Stimulated activated naive CD8-positive, alpha-beta T cell treated with anti-CD3 and anti-CD28 coated beads, Interleukin-15, Interleukin-2, amounts not matched to agents 100 U/mL and 50 U/mL, for 24 hours (primary cell): ENCODE data around the gene PDLIM5.
"Not testable (repeated sequence)": the region's sequence is repeated elsewhere in the genome, so short reads cannot be mapped to it uniquely, and the experiment has no call there.

ENCODE experiments used
- ATAC-seq: fragments of 150-1000 bp; cut with Tn5 transposase; one replicate; pipeline ENCODE4 v1.10.0; 2021
- DNase-seq: peaks from one replicate; pipeline ENCODE4 v3.0.0; 2021

The PDLIM5 gene

DNA sequence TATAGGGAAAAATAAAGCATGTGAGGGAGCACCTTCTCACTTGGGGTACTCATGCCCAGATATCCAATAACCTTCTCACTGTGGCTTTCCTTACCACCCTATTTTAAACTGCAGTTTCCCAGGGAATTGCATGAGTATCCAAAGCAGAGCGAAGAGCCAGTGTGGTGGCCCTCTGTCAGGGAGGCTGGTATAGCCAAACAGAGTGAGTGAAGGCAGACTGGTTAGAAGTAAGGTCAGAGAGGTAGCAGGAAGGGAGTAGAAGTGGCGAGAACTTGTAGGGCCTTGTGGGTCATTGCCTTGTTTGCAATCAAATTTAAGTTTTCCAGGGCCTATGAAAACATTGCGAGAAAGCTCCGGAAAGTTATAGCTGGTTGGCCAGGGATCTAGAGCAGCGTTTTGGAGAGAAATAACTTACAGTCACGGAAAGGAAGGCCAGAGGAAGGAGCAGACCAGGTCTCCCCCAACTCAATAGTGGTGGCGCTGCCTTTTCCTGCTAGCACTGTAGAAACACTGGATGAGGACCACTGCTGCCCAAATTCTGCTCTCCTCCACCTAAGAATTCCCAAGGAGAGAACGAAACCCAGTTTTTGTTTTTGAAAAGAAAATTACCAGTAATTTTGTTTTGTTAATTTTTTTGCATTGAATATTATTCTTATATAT is 77.2 kb downstream of the PDLIM5 start:
- no peak for DNase-seq
- no peak for ATAC-seq

- no peak for ATAC-seq
- DNase-seq, result no peak
These were observed 78.3 kb downstream of the PDLIM5 start for GRCh38 chr4:94530073-94530472.

DNA sequence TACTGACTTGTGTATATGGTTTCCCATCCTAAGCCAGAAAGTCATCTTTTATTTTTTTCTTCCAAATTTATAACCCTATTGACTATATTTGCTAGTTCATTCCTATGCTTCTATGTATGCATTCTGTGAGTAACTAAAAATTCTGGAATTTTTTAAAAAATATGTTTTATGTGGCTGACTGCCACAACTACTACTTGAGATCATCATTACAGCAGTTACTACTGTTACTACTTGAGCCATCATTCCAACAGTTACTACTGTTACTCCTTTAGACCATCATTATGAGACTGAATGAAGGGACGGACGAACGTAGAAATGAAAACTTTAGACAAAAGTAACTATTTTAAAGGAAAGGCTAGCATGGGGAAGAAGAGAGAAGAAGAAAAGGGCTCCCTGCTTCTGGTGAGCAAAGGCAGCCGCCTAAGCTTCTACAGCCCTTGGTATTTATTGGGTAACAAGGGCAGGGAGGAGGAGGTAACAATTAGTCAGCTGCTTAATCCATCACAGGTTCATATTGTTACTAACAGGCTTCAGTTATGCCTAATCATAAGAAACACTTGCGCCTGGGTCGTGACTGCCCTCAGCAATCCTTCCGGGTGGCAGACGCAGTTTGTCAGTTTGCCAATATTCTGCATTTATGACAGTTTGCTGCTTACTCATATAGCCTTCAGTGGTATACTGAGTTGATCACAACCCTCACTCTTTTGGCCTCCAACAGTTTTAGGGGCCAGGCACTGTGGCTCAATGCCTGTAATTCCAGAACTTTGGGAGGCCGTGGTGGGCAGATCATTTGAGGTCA is 80.4 kb downstream of the PDLIM5 start:
- DNase-seq (no peak), ATAC-seq (no peak)

- no peak for DNase-seq
- no peak for ATAC-seq
These were observed 81.9 kb downstream of the PDLIM5 start for GRCh38 chr4:94533405-94534223.

DNA sequence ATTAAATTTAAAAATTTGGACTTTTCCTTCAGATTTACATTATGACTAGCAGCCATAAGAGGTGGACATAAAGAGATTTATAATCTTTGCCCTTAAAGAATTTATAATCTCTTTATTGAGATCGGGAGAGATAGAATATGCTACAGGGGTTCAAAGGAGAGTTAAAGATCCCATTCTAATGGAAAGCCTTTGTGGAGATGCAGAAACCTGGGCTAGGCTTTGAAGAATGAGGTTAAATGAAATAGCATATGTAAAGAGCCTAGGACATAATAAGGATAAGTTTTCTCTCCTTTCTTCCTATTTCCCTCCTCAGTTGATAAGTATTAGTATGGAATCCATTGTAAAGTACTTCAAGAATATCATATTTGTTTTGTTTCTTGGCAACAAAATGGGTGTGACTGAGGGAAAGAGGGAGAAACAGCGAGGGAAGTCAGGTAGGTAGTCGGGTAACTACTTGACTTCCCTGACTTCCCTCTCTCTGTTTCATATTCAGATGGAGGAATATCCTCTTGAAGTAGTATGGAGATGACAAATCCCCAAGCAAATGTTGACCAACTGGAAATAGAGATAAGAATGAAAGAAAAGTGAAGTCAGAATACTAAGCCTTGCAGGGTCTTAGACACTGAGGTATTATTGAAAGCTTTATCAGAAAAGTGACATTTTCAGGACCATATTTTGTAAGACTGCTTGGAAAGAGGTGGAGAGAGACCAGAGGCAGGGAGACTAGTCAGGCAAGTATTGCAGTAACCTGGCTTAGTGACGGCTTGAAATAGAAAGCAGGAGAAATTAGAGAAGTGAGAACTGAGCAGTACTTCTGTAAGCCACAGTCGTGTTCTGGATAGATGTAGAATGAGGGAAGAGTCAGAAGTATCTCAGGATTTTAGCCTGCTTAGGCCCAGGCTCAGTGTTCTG is 82.9 kb downstream of the PDLIM5 start:
- DNase-seq (no peak), ATAC-seq (peak; percentile 36)

DNA sequence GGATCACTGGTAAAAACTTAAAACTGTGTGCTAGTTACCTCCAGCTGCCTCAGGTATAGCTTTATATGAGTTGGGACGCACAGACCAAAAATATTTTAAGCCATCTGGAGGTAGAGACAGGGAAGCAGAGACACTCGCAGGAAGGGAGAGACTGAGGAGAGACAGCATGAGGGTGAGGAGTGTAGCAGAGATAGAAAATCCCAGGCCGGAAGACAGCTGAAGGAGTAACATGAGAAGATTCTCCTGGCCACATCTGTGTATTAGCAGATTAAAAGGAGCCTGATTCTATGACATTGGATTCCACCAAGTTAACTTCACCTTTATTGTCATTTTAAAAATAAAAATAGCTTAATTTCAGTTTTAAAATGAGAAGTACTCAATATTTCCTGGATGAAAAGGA is 84.3 kb downstream of the PDLIM5 start:
- ATAC-seq, result no peak
- DNase-seq, result no peak

GRCh38 chr4:94536649-94537469 is 85.1 kb downstream of the PDLIM5 start:
- DNase-seq (no peak), ATAC-seq (no peak)

GRCh38 chr4:94537921-94538628 is 86.3 kb downstream of the PDLIM5 start:
- ATAC-seq (no peak), DNase-seq (no peak)

DNA sequence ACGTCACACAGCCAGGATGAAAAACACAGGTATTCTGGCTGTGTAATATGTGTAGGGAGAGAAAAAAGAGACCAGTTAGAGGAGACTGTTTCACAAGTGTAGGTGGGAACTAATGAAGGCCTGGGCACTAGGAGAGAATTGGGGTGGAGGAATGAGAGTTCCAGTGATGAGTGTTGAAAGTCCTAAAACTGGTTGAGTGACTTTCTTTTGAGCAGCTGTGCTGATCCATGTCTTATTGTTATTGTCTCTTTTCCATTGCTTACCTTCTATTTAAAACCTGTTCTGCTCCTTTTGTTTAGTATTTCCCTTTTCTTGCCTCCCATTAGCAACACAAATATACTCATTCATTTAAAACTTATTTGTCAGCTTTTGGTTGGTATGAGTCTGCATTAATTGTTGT is 88.7 kb downstream of the PDLIM5 start:
- DNase-seq, result no peak
- no peak for ATAC-seq

DNA sequence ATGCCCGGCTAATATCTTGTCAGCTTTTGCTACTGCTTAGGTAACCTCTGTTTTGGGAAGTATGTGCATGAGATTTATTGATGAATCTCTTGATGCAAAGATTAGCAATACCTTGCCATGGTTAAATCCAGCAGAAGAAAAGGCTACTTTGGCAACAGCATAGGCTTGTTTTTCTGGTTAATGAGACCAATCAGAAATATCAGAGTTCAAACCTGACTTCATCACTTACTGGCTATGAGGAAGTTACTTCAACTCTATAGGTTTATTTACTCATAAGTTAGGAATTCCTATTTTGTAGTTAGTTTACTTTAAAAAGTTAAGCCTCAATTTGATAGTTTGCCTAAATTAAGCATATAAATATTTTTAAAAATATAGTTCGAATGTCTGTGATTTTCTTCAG is 93.1 kb downstream of the PDLIM5 start:
- ATAC-seq (no peak), DNase-seq (no peak)

DNA sequence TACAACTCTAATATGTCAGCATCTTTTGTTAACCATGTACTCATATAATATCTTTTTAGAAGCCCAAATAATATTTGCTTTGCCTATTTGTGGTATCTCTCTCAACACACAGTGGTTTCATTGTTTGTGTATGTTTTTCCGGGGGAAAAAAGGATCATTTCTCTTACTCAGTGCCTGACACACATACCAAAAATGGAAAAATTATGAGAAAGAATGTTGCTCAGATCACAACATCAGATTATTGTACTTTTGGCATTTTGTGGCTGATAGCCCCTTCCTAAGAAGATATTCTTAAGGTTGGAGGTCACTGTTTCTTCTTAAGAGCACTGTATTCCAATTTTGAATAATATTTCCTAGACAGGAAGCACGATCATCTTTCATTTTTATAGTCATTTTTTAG is 93.6 kb downstream of the PDLIM5 start:
- no peak for ATAC-seq
- DNase-seq, result no peak

- ATAC-seq (no peak), DNase-seq (no peak)
These were observed 95.2 kb downstream of the PDLIM5 start for GRCh38 chr4:94546949-94547348.

GRCh38 chr4:94548571-94548970 is 96.8 kb downstream of the PDLIM5 start:
- ATAC-seq, result no peak
- no peak for DNase-seq

GRCh38 chr4:94550352-94550751 is 98.6 kb downstream of the PDLIM5 start:
- no peak for ATAC-seq
- no peak for DNase-seq

- DNase-seq, result no peak
- ATAC-seq, result no peak
These were observed 99.1 kb downstream of the PDLIM5 start for GRCh38 chr4:94550851-94551250.

DNA sequence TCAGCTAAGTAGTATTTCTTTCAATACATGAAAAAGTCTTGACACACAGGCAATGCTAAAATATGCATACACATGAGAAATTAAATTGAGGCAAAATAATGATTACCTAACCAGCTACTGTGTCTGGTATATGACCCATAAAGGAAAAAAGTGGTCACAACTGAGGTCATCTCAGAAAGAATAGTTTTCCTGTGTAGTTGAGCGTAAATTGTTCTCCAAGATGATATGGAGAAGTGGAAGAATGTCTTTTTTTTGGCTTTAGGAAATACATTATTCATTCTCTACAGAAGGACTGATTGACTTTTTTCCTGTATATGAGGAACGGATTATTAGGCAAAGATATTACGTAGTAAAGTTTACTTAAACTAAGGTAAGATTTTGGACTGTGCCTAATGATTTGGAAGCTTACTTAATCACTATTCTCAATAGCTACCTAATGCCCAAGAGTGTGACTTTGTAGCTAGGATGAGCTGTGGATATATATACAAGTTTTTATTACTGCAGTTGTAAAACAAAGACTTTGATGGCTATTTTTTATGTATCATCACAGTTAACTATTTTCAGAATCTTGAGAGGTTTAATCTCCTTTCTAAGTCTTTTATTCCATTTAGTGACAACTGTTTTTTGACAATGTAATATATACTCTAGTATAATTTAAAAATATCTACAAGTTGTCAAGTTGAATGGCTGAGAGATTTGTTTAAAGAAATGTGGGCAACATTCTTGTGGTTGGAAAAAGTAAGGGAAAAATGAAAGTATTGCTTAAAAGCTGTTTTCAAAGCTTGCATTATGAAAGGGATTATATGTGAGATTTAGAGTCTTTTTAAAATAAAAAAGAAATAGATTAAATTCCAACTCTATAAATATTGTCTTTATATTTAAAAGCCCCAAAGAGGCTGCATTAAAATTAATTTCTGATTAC is 100.2 kb downstream of the PDLIM5 start:
- ATAC-seq, result no peak
- DNase-seq, result no peak

DNA sequence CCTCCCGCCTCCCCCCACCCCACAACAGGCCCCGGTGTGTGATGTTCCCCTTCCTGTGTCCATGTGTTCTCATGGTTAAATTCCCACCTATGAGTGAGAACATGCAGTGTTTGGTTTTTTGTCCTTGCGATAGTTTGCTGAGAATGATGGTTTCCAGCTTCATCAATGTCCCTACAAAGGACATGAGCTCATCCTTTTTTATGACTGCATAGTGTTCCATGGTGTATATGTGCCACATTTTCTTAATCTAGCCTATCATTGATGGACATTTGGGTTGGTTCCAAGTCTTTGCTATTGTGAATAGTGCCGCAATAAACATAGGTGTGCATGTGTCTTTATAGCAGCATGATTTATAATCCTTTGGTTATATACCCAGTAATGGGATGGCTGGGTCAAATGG is 104.3 kb downstream of the PDLIM5 start:
- DNase-seq, ATAC-seq: not testable (repeated sequence)

DNA sequence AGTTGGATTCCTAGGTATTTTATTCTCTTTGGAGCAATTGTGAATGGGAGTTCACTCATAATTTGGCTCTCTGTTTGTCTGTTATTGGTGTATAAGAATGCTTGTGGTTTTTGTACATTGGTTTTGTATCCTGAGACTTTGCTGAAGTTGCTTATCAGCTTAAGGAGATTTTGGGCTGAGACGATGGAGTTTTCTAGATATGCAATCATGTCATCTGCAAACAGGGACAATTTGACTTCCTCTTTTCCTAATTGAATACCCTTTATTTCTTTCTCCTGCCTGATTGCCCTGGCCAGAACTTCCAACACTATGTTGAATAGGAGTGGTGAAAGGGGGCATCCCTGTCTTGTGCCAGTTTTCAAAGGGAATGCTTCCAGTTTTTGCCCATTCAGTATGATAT is 105.9 kb downstream of the PDLIM5 start:
- ATAC-seq, DNase-seq: not testable (repeated sequence)

GRCh38 chr4:94558392-94558904 is 106.7 kb downstream of the PDLIM5 start:
- no peak for ATAC-seq
- no peak for DNase-seq
